HepG2 (cell line): Measurements from ENCODE around the gene TPGS1. TPM values are rescaled to one million over a fixed set of nuclear protein-coding genes. Genes with fewer than 3 reads are reported as not detected.

Source experiments
- ATF5 ChIP-seq: sonication (generic); formaldehyde crosslinking; IDR thresholded peaks from 2 replicates; pipeline ENCODE4 v1.4.0; 2020; ENCODE audit warnings: mild to moderate bottlenecking, low read depth, missing genetic modification reagents
- CENPT ChIP-seq: sonication (generic); formaldehyde crosslinking; IDR thresholded peaks from 2 replicates; pipeline ENCODE4 v1.8.0; 2022; ENCODE audit warnings: low read depth, mild to moderate bottlenecking, moderate library complexity, missing genetic modification reagents
- HNRNPL ChIP-seq: fragments of 200-400 bp; formaldehyde crosslinking; IDR thresholded peaks from 2 replicates; pipeline ENCODE4 v1.6.1; 2017; ENCODE audit warnings: mild to moderate bottlenecking, low read depth, low read length
- MEF2D ChIP-seq: sonication (generic); formaldehyde crosslinking; IDR thresholded peaks from 2 replicates; pipeline ENCODE4 v1.5.1; 2020; ENCODE audit warnings: mild to moderate bottlenecking, missing genetic modification reagents
- RCOR2 ChIP-seq: IDR thresholded peaks from 2 replicates; pipeline ENCODE4 v1.6.1; 2016; ENCODE audit warnings: missing biosample characterization, missing genetic modification reagents
- TBX3 ChIP-seq: fragments of 450-650 bp; IDR thresholded peaks from 2 replicates; pipeline ENCODE4 v1.6.1; 2017; ENCODE audit warnings: antibody characterized with exemption, mild to moderate bottlenecking, inconsistent platforms, borderline replicate concordance
- ZNF329 ChIP-seq: sonication (generic); formaldehyde crosslinking; IDR thresholded peaks from 2 replicates; pipeline ENCODE4 v1.9.0; 2021; ENCODE audit warnings: low read depth, mild to moderate bottlenecking, missing genetic modification reagents
- ZNF879 ChIP-seq: sonication (generic); formaldehyde crosslinking; IDR thresholded peaks from 2 replicates; pipeline ENCODE4 v1.8.1; 2023; ENCODE audit warnings: missing genetic modification reagents
- polyA plus RNA-seq, 8 experiments: library from polyadenylated mRNA; depleted of rRNA in 3 of 8; stranded (reverse) in 7 of 8; unstranded in 1 of 8; fragments of >200 nt; fragmentation: Illumina TruSeq in 4 of 8; extraction: Trizol in 4 of 8; gene quantifications; 2 replicates each; pipeline versions ENCODE4 v1.2.1 to v1.2.3, GENCODE V29; 2011 to 2016; ENCODE audit warnings: low read depth in 4 of 8, missing spikeins in 1 of 8, mixed read lengths in 1 of 8; ENCODE audit not compliant: insufficient read depth in 1 of 8
- total RNA-seq, 5 experiments: library from RNA; depleted of rRNA; stranded (reverse); fragments of >200 nt; fragmentation: Illumina TruSeq; extraction: Trizol; gene quantifications; 2 replicates each; pipeline ENCODE4 v1.2.3, GENCODE V29; 2016; ENCODE audit warnings: low read depth in 1 of 5
- TF ChIP-seq, protein P1 (sequence below): sonication (generic); formaldehyde crosslinking; IDR thresholded peaks from 2 replicates; pipeline ENCODE4 v1.5.0; 2020; ENCODE audit warnings: missing genetic modification reagents
- TF ChIP-seq, protein P2 (sequence below): sonication (generic); formaldehyde crosslinking; IDR thresholded peaks from 2 replicates; pipeline ENCODE4 v1.4.0; 2020; ENCODE audit warnings: missing genetic modification reagents

Gene TPGS1
- total and polyA plus RNA-seq, 2 of the 13 experiments (the other 11 are each of a cell fraction or from before 2014, with no cell fraction given), result 1.1 to 6.2 TPM

DNA sequence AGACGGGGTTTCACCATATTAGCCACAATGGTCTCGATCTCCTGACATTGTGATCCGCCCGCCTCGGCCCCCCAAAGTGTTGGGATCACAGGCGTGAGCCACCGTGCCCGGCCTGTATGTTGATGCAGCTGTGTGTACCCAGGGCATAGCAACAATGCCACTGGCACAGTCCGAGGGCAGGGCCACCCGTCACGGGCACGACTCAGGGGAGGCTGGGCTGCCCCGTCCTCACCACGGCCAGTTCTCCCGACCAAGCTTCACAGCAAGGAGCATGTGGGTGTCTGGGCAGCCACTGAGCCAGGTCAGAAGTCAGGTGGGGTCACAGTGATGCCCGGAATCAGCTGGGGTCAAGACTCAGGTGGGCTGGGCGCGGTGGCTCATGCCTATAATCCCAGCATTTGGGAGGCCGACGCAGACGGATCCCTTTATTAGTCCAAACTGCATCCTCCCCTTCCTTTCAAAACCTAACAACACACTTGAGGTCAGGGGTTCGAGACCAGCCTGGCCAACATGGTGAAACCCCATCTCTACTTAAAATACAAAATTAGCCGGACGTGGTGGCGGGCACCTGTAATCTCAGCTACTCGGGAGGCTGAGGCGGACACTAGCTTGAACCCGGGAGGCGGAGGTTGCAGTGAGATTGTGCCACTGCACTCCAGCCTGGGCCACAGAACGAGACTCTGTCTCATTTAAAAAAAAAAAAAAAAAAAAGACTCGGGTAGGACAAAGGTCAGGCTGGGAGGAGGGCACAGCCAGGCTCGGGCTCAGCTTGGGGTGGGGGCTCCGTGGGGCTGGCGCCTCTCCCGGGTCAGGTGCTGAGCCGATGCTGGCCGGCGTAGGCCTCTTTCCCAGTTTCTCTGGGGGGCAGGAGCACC lies 23.1 kb downstream of the TPGS1 start (continued):
- TF ChIP-seq ZNF329 (CRISPR knock-in tag) (0 out of 2 replicates have a peak, but pooled peaks have one; percentile 31), ZNF879 (CRISPR knock-in tag) (no peak), MEF2D (CRISPR knock-in tag) (no peak), CENPT (CRISPR knock-in tag) (no peak), ATF5 (CRISPR knock-in tag) (no peak), RCOR2 (peak; percentile 35; the same call in 1 of the 2 replicates), TBX3 (no peak), HNRNPL (0 out of 2 replicates have a peak, but pooled peaks have one; percentile 70)
- TF ChIP-seq, protein P1, sequence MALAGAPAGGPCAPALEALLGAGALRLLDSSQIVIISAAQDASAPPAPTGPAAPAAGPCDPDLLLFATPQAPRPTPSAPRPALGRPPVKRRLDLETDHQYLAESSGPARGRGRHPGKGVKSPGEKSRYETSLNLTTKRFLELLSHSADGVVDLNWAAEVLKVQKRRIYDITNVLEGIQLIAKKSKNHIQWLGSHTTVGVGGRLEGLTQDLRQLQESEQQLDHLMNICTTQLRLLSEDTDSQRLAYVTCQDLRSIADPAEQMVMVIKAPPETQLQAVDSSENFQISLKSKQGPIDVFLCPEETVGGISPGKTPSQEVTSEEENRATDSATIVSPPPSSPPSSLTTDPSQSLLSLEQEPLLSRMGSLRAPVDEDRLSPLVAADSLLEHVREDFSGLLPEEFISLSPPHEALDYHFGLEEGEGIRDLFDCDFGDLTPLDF, result no peak
- TF ChIP-seq, protein P2, sequence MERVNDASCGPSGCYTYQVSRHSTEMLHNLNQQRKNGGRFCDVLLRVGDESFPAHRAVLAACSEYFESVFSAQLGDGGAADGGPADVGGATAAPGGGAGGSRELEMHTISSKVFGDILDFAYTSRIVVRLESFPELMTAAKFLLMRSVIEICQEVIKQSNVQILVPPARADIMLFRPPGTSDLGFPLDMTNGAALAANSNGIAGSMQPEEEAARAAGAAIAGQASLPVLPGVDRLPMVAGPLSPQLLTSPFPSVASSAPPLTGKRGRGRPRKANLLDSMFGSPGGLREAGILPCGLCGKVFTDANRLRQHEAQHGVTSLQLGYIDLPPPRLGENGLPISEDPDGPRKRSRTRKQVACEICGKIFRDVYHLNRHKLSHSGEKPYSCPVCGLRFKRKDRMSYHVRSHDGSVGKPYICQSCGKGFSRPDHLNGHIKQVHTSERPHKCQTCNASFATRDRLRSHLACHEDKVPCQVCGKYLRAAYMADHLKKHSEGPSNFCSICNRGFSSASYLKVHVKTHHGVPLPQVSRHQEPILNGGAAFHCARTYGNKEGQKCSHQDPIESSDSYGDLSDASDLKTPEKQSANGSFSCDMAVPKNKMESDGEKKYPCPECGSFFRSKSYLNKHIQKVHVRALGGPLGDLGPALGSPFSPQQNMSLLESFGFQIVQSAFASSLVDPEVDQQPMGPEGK (CRISPR knock-in tag), result peak; percentile 91
